Measurements from ENCODE around the gene AKAP13.
"Not testable (repeated sequence)": the region's sequence is repeated elsewhere in the genome, so short reads cannot be mapped to it uniquely, and the experiment has no call there.

Gene AKAP13, protein sequence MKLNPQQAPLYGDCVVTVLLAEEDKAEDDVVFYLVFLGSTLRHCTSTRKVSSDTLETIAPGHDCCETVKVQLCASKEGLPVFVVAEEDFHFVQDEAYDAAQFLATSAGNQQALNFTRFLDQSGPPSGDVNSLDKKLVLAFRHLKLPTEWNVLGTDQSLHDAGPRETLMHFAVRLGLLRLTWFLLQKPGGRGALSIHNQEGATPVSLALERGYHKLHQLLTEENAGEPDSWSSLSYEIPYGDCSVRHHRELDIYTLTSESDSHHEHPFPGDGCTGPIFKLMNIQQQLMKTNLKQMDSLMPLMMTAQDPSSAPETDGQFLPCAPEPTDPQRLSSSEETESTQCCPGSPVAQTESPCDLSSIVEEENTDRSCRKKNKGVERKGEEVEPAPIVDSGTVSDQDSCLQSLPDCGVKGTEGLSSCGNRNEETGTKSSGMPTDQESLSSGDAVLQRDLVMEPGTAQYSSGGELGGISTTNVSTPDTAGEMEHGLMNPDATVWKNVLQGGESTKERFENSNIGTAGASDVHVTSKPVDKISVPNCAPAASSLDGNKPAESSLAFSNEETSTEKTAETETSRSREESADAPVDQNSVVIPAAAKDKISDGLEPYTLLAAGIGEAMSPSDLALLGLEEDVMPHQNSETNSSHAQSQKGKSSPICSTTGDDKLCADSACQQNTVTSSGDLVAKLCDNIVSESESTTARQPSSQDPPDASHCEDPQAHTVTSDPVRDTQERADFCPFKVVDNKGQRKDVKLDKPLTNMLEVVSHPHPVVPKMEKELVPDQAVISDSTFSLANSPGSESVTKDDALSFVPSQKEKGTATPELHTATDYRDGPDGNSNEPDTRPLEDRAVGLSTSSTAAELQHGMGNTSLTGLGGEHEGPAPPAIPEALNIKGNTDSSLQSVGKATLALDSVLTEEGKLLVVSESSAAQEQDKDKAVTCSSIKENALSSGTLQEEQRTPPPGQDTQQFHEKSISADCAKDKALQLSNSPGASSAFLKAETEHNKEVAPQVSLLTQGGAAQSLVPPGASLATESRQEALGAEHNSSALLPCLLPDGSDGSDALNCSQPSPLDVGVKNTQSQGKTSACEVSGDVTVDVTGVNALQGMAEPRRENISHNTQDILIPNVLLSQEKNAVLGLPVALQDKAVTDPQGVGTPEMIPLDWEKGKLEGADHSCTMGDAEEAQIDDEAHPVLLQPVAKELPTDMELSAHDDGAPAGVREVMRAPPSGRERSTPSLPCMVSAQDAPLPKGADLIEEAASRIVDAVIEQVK (N-terminal part only)

DNA sequence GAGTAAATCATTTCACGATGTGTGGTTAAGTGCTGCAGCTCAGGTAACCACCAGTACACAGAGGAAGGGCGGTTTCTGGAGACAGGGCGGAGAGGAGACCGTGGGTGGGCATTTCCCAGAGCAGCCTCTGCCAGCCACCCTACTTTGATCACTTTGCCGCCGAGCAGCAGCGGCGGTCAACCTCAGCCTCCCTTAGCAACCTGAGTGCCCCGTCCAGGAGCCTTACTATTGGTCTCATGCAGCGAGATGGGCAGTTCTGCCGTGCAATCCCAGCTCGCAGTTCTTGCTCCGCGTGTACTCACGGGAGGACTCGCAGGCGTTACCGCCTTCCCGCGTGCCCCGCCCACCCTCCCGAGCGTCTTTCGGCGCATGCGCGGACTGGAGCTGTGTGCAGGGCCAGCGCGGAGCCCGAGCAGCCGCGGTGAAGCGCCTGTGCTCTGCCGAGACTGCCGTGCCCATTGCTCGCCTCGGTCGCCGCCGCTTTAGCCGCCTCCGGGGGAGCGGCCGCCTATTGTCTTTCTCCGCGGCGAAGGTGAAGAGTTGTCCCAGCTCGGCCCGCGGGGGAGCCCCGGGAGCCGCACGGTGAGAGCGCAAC is at the start of gene AKAP13:
Gene AKAP13, plus strand, starts transcription at position 387 of the 595 bp plus-strand sequence. CDS start 105,118 bp downstream, outside the sequence.
- DNase-seq (ENCODE audit: low read depth): peak; percentile 99
- H3K4me3 ChIP-seq (ENCODE audit: low read depth, low read length): peak within 1 kb of the TSS; percentile 71

DNA sequence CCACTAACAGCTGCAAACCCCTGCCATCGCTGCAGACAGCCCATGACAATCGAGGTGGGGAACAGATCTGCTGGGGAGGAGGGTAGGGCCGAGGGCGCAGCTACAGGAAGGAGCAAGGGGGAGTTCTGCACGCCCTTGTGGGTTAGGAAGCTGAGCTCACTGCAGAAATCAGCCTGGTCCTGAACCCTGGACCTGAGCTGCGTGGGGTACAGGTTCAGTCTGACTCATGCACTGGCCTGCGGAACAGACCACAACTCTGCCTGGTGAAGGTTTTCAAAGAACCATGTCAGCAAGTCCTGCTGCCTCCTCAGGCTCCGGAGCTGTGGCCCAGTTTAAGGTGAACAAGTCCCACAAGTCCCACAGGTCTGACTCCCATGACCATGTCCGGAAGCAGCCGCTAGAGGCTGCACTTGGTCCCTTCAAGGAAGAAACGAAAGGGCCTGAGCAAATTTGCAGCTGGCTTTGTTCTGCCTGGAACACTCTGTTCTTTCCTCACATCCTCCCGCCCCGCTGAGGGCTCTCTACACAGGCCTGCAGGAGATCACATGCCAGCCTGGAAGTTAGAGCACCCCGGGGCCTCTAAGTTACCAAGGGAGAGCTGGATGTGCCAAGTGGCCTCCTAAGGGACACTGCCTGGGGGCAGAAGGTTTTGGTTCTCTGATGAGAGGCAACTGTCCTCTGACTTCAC is 49.4 kb upstream of the AKAP13 start:
- H3K4me3 ChIP-seq (ENCODE audit: low read depth, low read length): peak overlapping the region; percentile 45
- DNase-seq (ENCODE audit: low read depth): peak; percentile 91

DNA sequence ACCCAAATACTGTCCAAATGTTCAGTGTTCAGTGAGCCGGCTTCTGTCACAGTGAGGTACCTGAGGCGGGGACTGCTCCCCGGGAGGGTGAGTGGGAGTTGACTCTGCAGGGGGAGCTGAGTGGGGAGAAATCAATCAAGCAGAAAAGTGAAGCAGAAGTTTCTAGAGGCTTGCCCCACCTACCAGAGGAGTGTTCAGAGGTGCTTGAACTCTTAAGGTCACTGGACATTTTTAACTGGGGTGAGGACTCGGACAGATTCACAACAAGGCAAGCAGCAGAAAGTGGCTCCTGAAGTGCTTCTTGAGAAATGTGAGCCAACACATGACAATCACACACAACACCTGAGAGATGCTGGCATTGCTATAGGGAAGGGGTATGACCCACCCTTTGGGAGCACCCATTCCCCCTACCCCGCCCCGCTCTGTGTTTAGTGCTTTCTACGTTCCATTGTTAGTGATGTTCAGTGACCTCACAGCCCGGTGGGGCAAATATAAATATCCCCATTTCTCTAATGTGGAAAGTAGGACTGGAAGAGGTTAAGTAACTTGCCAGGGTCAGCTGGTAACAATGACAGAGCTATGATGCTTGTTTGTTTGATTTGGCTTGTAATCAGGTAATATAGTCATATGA is 48.6 kb upstream of the AKAP13 start:
- no peak for DNase-seq (ENCODE audit: low read depth)
- no peak overlapping the region for H3K4me3 ChIP-seq (ENCODE audit: low read depth, low read length)

DNA sequence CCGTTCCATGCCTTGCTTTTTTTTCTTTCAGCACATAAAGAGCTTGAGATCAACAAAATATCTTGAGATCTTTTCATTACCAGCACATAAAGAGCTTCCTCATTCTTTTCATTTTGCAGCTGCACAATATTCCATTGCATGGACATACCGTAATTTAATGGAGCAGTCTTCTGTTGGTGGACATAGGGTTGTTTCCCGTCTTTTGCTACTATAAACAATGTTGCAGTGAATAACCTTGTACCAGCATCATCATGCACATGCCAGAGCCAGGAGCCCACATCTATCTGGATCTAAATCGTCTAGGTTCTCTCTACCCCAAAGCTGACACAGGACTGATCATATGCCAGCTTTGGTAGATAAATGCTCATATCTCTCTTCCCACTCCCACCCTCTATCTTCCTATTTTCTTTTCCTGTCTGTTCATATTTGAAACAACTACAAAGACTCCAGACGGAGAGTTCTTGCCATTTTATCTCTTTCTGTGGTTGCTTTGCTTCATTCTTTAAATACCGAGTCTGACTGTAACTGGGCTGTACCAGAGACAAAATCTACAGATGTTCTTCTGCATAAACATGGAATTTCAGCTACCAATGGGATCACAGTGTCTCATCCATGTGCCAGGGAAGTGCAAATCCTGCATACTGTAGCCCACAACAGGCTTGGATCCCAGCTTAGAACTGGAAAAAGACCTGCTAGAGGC is 47.1 kb upstream of the AKAP13 start:
- peak; percentile 61 for DNase-seq (ENCODE audit: low read depth)
- no peak overlapping the region for H3K4me3 ChIP-seq (ENCODE audit: low read depth, low read length)

DNA sequence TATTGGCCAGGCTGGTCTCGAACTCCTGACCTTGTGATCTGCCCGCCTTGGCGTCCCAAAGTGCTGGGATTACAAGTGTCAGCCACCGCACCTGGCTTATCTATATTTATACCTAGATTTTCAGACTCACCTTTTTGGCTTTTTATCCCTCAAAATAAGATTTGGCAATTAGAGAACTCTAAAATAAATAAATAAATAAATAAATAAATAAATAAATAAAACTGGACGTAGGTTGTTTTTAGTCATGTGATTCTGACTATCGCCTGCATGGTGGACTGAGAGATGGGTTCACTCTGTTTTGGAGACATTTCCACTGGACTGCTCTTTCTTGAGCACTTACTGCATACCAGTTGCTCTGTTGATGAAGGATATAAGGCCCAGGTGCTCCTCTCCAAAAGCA is 46.2 kb upstream of the AKAP13 start:
- DNase-seq (ENCODE audit: low read depth): no peak

DNA sequence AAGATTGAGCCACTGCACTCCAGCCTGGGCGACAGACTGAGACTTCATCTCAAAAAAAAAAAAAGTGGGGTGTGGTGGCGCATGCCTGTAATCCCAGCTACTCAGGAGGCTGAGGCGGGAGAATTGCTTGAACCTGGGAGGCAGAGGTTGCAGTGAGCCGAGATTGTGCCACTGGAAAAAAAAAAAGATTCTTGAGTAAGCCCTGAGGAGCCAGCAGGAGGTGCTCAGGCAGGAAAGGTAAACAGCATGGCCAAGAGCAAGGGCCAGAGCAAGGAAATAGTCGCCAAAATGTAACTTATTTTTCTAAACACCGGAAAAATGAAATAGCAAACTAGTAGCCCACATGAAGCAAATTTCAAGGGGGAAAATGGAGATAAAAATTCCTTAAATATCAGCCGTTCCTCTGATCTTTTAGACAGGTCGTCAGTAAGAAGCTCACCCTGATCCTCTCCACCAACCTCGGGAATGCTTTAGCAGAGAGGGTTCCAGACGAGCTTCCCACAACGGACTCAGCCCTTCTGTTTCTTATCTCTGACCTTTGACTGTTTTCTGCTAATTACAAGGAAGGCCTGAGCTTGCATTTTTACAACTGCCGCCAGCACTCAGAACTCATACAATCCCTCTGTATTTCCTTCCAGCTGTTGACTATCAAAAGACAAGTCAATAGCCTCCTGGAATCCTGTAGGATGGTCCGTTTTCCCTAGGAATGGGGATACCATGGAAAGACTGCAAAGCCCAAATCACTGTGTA is 45.0 kb upstream of the AKAP13 start:
- no peak overlapping the region for H3K4me3 ChIP-seq (ENCODE audit: low read depth, low read length)

More for the DNA sequence above, 46.2 kb upstream of the AKAP13 start:
- H3K4me3 ChIP-seq (ENCODE audit: low read depth, low read length): no peak overlapping the region

DNA sequence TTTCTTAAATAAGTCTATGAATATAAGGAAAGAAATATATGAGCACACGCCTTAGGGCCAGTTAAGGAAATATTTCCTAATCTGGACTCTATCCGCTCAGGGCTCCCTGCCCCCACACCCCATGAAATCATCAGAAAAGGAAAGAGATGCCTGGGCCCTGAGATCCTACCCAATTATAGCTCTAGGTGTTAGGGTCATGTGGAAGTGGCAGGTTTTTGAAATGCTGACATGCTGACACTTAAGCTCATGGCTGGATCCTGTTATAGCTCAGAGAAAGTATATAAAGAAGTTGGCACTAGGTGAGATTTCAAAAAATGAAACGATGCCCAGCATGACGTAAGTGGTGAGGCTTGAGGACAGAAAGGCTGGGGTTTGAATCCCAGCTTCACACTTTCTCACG is 43.5 kb upstream of the AKAP13 start:
- DNase-seq (ENCODE audit: low read depth): no peak
- H3K4me3 ChIP-seq (ENCODE audit: low read depth, low read length): no peak overlapping the region

More for the DNA sequence above, 45.0 kb upstream of the AKAP13 start:
- DNase-seq (ENCODE audit: low read depth): no peak

DNA sequence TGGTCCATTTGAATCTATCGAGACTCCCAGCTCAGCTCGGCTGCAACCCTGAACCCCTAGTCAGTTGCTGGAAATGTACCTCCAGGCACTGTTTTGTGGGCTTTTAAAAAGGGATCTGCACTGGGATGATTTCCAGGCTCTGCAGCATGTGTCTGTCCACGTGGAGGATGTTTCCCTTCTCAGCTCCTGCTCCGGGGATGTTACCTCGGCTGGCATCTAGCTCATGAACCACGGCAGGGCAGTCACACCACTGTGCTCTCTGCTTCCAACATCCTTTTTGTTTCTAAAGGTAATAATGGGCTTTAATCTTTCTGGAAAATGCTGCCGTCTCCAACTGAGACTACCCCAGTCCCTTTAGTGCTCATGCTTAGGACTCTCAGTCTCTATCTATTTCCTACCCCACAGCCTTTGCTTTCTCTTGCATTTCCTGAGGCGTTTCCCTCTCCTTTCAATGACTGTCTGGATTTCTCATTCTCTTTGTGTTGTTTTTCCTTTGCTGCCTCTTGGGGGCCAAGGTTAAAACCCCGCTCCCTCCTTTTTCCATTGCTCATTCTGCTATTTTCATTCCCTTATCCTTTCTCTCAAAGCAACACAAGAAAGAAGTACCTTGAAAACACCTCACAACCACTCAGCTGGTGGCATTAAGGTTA is 42.9 kb upstream of the AKAP13 start:
- no peak for DNase-seq (ENCODE audit: low read depth)
- H3K4me3 ChIP-seq (ENCODE audit: low read depth, low read length): no peak overlapping the region

DNA sequence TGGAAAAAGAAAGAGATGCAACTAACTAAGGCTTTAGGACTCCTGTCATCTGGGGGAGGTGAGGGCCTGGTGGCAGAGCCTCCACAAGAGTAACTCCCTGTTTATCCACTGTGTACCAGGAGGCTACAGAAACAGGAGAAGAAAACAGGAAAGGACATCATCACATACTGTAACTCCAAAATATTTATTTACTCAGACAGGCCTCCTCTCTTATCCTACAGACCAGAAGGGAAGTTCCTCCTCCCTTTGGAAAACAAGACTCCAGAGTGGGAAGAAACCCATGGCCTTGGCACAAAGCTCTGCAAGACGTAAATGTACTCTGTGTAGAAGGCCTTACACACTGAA is 40.1 kb upstream of the AKAP13 start:
- no peak for DNase-seq (ENCODE audit: low read depth)

DNA sequence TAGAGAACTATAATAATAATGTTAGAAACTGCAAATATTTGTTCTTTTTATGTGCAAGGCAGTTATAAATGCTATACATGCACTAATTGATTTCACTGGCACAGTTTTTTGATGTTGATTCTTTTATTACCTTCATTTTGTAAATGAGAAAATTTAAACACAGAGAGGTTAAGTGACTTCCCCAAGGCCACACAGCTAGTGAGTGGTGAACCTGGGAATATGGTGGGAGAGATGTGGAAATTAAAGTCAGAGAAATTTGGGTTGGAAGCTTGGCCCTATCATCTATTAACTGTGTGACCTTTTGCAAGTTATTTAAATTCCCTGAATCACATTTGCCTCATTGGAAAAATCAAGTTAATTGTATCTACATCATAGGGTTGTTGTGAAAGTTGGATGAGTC is 39.6 kb upstream of the AKAP13 start:
- DNase-seq (ENCODE audit: low read depth): no peak
- H3K4me3 ChIP-seq (ENCODE audit: low read depth, low read length): no peak overlapping the region

More for the DNA sequence above, 40.1 kb upstream of the AKAP13 start:
- H3K4me3 ChIP-seq (ENCODE audit: low read depth, low read length): no peak overlapping the region

DNA sequence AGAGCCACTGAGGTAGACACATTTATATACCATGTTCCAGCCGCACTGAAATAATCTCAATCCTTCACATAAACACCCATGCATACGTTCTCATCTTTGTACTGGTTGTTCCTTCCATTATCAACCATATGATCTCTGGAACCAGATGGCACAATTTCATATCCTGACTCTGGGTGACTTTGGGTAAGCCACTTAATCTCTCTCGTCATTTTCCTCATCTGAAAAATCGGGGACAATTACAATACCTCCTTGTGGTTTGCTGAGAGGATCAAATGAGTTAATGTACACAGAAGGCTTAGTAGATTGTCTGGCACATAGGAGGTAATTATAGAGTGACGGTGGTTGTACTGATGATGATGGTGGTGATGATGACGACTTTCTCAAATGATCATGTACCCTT is 38.2 kb upstream of the AKAP13 start:
- not testable (repeated sequence) for H3K4me3 ChIP-seq (ENCODE audit: low read depth, low read length); DNase-seq (ENCODE audit: low read depth)

DNA sequence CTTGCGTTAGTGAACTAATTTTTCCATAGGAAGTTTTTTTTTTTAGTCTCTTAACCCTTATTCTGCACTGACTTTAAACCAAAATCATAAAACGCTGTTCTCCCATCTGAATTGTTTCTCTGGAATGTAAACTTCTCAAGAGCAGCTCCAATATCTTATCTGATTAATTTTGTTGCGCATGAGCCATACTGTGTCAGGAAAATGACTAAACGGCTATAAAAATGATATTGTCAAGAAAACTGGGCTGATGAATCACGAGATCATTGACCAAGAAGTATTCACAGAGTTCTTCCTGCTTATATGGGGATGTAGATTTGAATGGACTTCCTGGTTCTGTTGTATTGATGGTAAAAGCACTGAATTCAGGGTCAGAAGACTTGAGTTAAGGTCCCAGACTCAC is 37.0 kb upstream of the AKAP13 start:
- DNase-seq (ENCODE audit: low read depth): peak; percentile 79
- not testable (repeated sequence) for H3K4me3 ChIP-seq (ENCODE audit: low read depth, low read length)

DNA sequence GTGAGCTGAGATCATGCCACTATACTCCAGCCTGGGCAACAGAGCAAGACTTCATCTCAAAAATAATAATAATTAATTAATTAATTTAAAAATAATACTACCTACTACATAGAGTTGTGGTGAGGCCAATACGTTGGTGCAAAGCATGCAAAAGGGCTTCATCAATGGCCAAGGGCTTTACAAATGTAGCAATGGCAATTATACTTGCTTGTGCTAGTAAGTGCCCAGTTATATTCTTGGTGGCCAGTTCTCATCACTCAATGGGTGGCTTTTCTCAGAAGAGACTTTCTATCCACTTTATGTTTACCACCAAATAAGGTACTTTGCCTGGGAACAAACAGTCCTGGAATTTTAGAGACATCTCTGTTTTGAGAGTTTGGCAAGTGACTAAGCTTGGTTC is 36.2 kb upstream of the AKAP13 start:
- DNase-seq (ENCODE audit: low read depth); H3K4me3 ChIP-seq (ENCODE audit: low read depth, low read length): not testable (repeated sequence)

DNA sequence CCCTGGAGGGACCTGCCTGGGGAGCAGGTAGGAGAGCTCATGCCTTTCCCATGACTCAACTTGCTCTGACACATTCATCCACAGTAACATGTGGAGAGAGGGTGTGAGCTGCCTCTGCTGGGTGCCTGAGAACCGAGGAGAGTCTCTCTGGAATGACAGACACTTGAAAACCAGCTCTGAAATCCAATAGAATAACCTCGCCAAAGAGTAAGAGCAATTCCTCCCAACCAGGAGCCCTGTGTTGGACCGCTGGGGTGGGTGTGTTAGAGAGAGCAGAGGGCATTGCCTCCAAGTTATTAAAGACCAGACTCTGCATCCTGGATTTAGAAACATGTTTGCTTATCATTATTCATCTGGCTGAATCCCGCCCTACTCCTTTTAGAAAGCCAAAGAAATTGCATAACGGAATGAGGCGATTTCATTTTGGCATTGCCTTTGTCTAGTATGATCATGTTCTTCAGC is 35.7 kb upstream of the AKAP13 start:
- H3K4me3 ChIP-seq (ENCODE audit: low read depth, low read length): not testable (repeated sequence)
- peak; percentile 36 for DNase-seq (ENCODE audit: low read depth)

DNA sequence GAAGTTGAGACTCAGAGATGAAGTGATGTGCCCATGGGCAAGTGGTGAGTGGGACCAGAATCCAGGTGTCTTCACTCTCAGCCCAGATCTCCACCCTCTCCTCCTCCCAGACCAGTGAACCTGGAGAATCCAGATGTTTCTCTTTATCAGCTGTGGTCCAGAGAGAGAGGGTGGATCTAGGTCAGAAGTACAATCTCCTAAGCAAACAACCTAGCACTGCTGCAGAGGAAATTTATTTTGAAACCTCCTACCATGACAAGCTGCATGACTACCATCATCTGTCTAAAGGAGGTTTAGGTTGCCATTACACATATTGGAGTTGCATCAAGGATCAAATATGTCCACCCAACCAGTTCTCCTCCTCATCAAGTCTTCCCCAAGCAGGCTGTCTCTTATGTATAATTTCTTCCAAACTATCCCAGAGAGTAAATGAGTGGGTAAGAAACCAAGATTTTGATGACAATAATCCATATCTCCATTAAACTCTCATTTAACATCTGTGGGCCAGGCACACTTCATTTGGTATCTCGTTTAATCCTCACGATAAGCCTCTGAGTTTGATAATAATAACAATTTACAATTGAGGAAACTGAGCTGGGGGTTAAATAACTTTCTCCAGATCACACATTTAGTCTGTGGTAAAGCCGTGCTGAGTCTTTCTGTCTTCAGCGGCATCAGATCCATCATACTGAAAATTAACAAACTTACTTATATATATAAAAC is 35.0 kb upstream of the AKAP13 start:
- DNase-seq (ENCODE audit: low read depth); H3K4me3 ChIP-seq (ENCODE audit: low read depth, low read length): not testable (repeated sequence)
